SW480 (cell line): ENCODE results near the gene TCF4.

ENCODE experiments used
- DNase-seq: peaks from one replicate; pipeline ENCODE4 v3.0.0-alpha.2; 2016; ENCODE audit warnings: low spot score

TCF4 gene

DNA sequence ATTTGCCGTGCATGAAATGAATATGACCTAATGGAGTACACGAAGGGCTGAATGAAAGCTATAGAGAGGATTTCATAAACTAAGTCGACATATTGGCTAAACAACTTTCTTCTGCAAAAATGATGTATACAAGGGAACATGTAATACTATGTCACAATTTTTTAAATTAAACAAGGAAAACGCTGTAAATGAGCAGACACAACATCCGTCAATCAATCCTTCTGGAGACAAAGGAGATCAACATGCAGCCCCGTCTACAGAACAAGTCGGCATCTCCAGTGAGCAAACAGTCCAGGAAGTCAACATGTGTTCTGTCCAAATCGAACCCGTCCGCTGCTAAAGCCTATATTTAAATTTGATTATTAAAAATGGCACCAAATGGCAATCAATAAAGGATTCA lies 180.8 kb downstream of the TCF4 start:
- no peak for DNase-seq

DNA sequence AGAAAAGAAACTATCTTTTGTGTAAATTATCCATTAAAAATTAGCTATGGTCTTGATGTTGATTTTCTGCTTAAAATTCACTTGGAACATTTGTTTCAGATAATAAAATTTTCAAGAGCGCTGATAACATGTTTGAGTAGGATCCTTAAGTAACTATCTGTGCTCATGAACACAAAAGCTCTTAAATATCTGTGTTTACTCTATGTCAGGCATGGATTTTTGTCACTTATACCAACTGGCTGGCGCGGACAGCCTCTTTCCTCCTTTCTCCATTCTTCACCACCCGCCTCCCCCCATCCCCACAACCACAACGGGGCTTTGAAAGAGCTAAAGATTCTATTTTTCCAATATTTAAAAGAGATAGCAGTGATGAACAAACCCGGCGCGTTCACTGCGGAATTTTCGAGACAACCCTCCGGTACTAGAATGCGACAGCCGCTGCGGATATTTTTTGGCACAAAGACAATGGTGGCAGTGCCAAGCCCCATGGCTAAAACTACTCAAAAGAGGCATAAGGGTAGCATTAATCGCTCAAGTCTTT lies 181.5 kb downstream of the TCF4 start:
- DNase-seq, result no peak

- DNase-seq, result no peak
Observed at GRCh38 chr18:55405893-55406406, 182.0 kb downstream of the TCF4 start.

DNA sequence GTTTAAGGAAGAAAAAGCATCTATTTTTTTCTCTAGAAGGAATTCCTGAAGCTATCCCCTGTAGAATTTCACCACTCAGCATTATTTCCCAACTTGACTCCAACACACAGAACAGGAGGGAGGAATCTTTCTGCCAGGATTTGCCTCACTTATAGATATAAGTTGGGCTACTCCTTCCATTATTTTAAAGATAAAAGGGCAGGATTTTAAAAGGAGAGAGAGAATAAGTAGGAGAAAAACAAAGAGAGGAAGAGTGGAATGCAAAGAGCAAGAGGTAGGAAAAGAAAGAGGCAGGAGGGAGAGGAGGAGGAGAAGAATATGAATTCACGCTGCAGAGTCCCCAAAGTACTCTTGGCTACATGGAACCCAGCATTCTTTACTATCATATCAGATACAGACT lies 182.5 kb downstream of the TCF4 start:
- no peak for DNase-seq

DNA sequence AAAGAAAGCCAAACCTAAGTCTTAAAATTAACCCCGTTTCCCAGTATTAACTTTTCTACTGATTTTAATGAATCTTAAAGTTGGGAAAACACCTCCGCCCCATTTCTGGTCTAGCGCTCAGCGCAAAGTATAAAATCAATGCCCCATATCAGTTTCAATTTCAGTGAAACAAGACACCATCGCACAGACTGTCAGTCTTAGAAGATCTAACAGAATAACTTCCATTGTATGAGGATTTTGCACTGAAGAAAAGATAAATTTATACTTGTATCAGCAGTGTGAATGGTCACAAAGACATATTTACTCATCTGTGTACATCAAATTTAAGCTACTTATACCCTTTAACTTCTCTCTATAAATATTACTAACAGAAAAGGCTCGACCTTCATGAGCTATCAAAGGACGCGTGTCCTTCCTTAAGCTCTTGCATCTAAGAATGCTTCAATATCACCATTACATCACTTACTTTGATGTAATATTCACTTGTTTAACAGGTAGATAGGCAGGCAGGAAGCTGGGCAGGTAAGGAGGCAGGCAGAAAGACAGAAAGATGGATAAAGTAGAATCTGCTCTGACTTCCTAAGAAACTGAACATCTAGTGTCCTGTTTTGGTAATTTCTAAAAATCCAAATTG lies 183.0 kb downstream of the TCF4 start:
- DNase-seq, result no peak

GRCh38 chr18:55404136-55404830 lies 183.7 kb downstream of the TCF4 start:
- no peak for DNase-seq

GRCh38 chr18:55403421-55403949 lies 184.5 kb downstream of the TCF4 start:
- no peak for DNase-seq

DNA sequence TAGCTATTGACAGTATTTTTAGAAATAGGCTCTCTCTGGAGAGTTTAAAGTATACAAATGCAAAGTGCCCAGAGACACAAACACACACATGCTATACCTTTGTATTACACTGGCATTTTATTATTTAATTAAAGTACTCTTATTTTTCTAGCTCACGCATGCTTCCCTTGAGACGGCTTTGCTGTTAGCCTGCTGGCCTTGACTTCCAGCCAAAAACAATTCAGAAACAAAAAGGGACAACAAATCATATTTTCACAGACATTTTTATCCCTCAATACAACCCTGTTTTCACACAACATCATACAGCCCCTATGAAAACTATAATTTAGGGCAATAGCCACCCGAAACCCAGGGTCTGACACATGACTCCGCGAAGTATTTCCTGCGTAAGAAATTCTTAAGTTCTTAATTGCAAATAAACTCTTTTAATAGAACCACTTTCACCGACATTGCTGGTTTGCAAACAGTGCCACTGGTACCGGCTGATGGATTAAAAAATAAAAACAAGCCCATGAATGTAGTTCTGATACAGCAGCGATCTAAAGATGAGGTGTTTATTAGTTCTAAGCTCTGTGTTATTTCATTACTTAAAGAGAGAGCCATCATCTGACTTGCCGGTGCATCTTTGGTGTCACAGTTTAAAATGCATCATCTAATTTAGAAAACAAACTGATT lies 185.1 kb downstream of the TCF4 start:
- DNase-seq, result no peak

- no peak for DNase-seq
Observed at GRCh38 chr18:55401638-55402191, 186.3 kb downstream of the TCF4 start.

DNA sequence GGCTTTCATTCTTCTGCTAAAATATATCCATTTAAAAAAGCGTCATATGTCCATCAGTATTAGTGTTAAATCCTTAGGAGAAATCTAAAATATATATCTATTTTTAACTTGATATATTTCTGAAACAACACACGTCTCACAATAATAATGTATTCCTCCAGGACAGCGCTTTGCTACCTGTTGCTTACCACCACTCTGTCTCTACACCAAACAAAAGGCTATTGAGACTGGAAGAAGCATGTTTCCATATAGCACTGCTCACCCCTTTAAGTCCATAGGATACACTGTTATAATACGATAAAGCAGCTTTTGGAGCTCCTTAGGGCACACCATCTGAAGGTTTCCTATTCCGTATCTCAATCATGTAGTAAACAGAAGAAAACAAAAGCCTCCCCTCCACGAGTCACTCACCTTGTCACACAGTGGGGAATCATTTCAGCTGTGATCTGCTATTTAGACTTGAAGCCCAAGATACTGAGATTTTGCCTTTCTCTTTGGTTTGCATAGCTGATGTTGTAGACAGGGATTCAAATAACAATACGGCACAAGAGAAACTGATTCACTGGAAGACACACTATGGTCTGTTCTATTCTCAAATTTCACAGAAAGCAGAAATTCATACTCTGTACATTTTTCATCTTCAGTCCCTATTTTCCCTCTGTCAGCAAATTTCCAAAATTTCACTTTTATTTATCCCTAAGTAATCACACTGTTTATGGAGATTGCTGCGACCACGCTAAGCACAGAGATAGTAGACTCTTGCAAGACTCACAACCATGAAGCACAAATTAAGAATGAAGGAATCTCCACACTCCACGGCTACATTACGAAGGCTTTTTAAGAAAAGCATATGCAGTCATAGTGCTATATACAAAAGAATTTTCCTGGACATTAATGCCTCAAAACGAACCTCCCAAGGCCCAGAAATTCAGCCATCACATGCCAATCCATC lies 187.1 kb downstream of the TCF4 start:
- DNase-seq, result no peak

DNA sequence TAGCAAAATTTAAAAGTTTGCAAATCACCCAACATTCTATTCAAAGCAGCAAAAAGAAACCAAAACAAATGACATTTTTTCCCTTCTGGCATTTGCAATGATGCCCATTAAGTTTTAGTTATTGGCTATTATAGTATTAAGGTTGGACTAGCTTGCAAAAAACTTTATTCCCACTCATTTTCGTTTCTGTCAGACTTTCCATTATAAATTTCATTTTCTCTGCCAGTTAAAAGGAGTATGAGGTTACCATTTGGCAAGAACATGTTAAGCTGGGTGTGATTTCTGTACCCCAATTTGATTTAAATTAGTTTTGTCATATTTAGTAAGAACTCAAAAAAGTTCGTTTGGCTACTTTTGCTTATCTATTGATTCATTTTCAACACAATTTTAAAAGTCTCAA lies 187.9 kb downstream of the TCF4 start:
- no peak for DNase-seq

DNA sequence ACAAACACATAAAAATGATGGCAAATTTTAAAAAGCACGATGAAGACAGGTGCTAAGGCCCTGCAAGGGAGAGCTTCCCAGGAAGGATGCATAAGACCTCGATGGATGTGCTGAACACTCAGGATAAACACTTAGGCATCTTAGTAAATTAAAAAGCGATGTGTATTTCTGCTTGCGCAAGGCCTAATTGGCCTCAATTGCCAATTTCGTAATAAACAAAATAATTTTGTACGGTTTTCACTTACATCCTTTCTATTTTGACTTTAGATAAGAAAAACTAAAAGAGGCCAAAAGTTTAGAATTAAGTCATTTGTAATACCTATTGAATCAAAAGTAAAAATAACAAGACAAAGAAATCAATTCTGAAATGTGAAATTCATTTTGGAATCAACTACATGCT lies 189.1 kb downstream of the TCF4 start:
- no peak for DNase-seq

GRCh38 chr18:55396979-55397378 lies 191.0 kb downstream of the TCF4 start:
- DNase-seq, result no peak

GRCh38 chr18:55396267-55396905 lies 191.6 kb downstream of the TCF4 start:
- no peak for DNase-seq

- no peak for DNase-seq
Observed at GRCh38 chr18:55395799-55396198, 192.2 kb downstream of the TCF4 start.

- DNase-seq, result no peak
Observed at GRCh38 chr18:55390898-55391297, 197.1 kb downstream of the TCF4 start.

DNA sequence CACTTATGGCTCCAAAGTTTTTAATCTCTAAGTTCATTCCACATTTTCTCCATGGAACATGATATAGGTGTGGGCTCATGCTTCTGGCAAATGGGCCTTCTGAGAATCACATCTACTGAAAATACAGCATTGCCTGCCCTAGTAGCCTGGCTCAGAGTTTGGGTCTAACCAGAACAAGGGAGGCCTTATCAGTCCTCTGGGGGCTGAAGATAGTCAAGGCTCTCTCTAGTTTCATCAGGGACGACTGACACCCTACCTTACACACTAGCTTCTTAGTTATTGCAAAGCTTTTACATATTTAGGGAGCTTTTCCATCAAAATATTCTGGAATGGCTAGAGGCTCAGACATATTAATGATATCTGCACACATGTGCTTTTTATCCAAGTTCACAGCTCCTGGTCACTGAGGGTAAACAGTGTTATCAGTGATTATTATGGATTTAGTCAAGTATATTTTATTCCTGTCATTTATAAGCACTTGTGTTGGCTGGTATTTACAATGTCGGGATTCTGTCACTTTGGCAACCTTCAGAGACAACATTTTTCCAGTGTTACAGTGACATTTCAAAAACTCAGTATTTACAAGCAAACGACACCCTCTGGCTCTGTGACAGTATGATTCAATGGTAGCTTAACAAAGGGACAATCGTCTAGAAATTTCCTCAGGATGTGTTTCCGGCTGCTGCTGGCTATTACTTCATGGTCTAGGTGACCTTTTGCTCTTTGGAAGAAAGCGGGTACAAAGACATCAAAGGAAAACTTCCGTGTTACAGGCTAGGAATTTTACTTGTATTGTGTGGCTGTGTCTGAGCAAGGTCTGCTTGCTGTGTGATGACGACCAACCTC lies 200.6 kb downstream of the TCF4 start:
- no peak for DNase-seq

- DNase-seq, result no peak
Observed at GRCh38 chr18:55386545-55386944, 201.4 kb downstream of the TCF4 start.

GRCh38 chr18:55385770-55386169 lies 202.2 kb downstream of the TCF4 start:
- DNase-seq, result no peak
